Right kidney (tissue), 9 donors: ENCODE results near the gene POU1F1.
"Not testable (repeated sequence)": the region's sequence is repeated elsewhere in the genome, so short reads cannot be mapped to it uniquely, and the experiment has no call there.

Source experiments
- DNase-seq: peaks from one replicate; pipeline ENCODE4 v3.0.0-alpha.2; 2016
- long read RNA-seq, 8 donors: transcript quantifications; one replicate each; lab custom pipeline, GENCODE V29; 2026

The POU1F1 gene, protein sequence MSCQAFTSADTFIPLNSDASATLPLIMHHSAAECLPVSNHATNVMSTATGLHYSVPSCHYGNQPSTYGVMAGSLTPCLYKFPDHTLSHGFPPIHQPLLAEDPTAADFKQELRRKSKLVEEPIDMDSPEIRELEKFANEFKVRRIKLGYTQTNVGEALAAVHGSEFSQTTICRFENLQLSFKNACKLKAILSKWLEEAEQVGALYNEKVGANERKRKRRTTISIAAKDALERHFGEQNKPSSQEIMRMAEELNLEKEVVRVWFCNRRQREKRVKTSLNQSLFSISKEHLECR
- long read RNA-seq, donor 1 = 0 reads
- long read RNA-seq, donor 2 = 0 reads
- long read RNA-seq, donor 3 = 0 reads
- long read RNA-seq, donor 4 = 0 reads
- long read RNA-seq, donor 5 = 0 reads
- long read RNA-seq, donor 6 = 0 reads
- long read RNA-seq, donor 7 = 0 reads
- long read RNA-seq, donor 8 = 0 reads

DNA sequence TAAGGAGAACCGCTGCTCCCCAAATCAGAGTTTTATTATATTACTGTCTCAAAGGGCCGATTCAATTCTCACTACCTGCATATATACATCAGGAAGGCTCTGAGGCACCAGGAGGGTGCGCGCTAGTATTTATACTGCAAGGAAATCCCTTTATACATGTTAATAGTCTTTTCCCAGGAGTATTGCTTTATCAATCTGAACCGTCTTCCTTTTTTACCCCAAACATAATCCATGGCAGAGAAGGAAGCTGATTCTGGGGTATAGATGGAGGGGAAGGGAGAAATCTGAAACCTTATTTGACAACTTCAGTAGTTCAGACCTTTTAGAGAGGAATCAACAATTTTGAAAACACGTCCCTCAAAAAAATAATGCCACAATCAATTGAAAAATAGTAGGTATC is at the start of gene POU1F1:
POU1F1 (minus strand) TSS at position 101 of the 400 bp plus-strand sequence. CDS start 122 bp downstream, outside the sequence.
- DNase-seq = no peak

DNA sequence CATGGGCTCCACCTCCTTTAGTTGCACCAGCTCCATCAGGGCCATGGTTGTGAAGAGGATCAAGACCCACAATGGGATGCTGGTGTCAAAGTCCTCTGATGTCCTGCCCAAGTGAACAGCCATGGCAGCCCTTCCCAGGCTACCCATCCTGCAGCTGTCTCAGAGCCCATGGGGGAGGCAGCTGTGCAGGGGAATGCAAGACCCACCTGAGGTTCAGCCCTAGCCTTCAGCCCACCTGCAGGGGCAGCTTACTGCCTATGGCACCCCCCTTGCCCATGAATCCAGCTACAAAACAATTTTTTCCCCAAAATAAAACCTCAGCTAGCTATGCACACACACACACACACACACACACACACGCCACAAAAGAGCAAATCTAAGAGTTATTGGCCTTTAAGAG is 48.2 kb upstream of the POU1F1 start:
- DNase-seq = no peak

DNA sequence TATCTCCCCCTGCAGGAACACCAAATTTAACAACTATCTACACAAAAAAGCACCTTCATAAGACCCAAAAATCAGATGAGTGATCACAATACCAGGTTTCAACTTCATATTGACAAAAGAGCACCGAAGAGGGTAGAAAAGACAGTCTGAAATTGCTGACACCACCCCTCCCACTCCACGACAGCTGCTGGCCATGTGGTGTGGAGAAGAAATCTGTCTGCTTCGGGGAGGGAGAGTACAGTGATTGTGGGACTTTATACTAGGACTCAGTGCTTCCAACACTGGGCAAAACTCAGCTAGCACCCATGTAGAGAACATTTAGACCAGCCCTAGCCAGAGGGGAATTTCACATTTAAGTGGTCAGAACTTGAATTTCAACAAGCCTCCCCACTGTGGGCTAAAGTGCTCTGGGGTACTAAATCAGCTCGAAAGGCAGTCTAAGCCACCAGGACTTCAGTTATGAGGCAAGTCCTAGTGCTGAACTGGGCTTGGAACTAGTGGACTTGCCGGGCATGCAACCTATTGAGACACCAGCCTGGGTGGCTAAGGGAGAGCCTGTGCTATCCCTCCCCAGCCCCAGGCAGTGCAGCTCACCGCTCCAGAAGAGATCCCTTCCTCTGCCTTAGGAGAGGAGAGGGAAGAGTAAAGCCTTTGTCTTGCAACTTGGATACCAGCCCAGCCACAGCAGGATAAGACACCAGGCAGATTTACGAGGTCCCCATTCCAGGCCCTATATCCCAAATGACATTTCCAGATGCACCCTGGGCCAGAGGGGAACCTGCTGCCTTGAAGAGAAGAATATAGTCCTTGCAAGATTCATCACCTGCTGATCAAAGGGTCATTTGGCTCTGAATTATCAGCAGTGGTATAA is 44.6 kb upstream of the POU1F1 start:
- no peak for DNase-seq

DNA sequence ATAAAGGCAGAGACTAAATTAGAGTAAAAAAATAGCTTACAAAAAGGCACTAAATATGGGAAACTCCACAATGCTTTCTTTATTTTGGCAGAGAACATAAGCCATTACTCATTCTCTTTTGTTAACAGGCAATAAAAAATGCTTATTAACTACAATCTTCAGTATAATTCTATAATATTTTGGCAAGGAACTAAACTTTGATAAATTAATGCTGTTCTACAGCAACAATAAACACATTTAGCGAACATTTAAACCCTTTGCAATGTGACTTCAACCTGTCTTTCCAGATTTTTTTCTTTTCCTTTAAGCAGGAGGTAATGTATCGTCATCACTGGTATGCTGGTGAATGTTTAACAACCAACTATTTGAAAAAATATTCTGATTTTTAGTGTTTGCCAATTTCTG is 42.2 kb upstream of the POU1F1 start:
- DNase-seq = no peak

DNA sequence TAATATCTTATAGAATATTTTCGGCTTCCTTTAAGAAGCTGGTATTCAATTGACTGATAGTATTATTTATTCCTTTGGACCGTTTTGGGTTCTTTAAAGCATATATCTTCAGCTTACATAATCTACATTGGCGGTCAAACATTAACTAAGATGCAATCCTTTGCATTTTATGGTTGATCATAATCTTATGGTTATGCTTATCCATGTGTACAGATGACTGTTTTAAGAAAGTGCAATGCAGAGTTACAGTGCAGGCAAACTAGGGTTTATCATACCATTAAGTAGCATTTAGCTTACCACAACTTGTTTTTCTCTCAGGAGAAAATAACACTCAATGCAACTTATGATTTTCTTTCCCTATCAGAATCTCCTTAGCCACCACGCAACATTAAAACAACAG is 41.4 kb upstream of the POU1F1 start:
- no peak for DNase-seq

DNA sequence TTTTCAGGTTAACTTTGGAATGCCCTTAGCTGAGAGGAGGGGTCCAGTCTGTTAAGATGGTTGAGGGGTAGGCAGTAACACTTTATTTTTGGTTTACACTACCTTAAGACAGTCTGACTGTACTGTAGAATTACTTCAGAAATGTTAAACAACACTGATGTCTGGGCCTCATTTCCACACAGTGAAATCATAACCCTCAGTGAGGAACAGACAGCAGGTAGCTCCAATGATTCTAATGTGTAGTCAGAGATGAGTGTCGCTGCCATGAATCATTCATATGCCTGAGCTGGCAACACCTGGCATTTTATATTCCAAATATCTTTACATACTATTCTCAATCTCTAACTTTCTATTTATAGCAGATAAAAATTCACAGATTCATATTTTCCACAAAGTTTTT is 37.3 kb upstream of the POU1F1 start:
- no peak for DNase-seq

DNA sequence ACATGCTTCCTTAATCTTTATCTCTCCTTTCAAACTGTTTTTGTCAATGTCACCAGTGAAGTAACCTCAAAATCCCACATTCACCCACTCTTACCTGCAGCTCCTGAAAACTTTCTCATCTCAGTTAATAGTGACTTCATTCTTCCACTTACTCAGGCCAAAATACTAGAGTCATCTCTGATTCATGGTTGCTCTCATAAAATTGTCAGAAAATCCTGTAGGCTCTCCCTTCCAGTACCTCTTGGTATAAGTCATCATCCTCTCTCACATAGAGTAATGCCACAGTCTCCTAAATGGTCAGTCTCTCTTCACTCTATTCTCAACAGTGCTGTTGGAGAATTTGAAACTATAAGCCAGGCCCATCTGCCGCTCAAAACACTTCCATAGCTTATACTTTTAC is 34.9 kb upstream of the POU1F1 start:
- DNase-seq = no peak

DNA sequence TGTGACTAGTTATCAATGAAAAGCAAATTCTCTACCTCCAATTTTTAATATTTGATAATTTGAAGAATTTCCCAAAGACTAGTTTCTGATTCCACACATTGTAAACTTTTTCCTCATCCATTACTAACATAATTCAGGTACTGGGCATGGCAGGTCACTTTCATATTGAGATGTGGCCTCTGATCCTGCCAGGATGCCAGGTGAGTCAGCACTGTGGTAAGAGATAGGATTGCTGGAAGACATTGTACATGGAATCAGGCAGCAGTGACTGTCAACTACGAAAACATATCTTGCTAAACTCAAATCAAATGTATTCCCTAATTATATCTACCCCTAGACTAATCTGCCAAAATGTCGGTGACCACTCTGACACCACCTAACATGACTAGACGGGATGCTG is 33.2 kb upstream of the POU1F1 start:
- DNase-seq = no peak

DNA sequence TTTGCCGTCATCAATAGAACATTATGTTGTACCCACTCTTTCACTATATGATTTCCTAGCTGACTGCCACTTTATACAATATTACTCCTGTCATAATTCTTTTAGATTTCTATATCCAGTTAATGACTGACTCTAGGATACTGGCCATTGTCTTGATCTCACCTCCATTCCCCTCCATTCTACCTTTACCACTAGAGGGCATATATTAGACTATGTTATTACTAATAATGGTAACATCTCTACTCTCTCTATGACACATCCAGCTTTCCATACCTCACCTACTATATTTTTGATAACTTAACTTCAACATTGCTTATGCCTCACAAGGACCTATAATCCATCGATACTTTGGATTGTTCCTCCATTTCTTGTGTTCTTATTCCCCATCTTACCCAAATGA is 31.4 kb upstream of the POU1F1 start:
- DNase-seq = no peak

DNA sequence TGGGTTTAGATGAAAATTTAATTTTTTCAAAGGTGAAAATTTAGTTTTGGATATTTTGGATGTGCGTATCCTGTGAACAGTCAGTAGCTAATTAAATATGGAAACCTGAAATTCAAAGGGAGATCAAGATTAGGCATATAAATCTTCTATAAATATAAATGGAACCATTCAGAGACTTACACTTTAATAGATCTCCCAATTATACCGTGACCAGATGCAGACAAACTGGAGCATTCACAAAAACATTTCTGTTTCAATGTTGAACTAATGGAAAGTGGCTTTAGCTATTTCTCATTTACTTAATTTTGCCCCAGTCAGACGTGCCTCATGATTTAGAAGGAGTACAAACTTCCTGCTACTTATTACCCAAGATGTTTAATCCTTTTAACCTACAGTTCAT is 29.1 kb upstream of the POU1F1 start:
- DNase-seq = no peak

DNA sequence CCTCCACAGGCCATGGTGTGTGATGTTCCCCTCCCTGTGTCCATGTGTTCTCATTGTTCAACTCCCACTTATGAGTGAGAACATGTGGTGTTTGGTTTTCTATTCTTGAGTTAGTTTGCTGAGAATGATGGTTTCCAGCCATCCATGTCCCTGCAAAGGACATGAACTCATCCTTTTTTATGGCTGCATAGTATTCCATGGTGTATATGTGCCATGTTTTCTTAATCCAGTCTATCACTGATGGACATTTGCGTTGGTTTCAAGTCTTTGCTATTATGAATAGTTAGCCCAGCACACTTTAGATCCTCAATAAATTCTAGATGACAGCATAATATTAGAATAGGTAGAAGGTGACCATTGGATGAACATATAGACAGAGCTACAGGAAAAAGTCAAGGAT is 28.6 kb upstream of the POU1F1 start:
- DNase-seq = not testable (repeated sequence)

DNA sequence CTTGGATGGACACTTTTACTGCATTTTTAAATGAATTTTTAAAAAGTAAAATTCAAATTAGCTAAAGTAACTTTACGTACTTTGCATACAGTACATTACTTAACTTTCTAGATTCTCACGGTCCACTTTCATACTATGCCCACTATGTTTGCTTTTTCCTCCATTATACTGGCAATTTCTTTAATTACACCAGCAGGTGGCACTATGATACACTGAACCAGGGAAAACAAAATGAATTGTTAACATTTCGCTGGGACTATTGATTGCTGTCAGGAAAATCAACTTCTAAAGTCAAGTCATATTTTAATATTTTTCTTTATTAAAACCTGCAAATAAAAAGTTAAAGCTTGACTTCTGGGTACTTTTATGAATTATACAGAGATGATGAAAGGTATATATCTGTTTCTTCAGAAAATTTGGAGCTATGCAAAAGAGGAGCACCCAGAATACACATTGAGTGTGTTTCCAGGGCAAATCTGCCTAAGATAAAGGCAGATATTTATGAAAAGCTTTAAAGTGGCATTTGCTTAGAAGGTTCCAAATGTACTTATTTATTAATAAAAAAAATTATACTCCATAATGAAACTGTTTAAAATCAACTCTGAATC is 21.8 kb upstream of the POU1F1 start:
- no peak for DNase-seq

DNA sequence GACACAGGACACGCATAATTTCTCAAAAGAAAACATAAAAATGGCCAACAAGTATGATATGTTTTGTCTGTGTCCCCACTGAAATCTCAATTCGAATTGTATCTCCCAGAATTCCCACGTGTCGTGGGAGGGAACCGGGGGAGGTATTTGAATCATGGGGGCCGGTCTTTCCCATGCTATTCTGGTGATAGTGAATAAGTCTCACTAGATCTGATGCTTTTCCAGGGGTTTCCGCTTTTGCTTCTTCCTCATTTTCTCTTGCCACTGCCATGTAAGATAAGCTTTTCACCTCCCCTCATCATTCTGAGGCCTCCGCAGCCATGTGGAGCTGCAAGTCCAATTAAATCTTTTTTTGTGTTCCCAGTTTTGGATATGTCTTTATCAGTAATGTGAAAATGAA is 12.1 kb upstream of the POU1F1 start:
- no peak for DNase-seq

DNA sequence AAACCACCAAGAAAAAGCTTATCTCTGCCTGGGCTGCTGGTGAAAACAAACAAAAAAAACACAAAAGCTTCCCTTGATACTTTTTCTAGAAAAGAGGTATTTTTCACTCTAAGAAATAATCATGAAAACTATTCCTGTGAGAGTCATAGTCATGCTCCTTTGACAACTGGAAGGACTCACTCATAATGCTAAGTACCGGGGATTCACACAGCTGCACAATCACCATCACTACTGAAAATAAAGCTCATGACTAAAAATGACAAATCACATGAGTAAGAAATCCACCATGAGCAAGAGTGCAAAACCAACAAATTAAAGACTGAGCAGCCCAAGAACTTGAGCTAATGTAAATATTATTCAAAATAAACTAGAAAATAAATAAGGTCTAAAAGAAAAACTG is 10.6 kb upstream of the POU1F1 start:
- DNase-seq = no peak

DNA sequence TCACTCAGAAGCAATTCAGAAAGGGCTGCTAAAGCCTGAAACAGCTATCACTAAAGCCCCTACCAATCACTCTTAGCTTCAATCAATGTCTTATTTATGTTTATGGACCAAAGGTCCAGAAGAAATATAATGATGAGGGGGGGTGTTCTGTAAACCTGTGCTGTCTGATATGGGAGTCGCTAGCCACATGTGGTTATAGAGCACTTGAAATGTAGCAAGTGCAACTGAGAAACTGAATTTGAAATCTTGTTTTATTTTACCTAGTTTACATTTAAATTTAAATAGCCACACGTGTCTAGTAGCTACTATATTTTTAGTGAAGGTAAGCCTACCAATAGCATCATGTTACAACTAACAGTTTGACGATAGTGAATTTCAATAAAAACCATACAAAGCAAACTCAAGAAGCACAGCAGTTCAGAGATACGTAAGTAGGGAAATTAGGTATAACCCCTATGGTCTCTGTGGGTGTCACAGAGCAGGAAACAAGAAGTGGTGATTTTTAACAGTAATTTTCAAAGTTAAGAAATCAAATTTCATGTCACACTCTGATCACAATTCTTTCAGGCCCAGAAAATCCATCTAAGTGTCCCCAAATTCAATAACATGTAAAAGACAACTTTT is 3.6 kb downstream of the POU1F1 start:
- DNase-seq = no peak

DNA sequence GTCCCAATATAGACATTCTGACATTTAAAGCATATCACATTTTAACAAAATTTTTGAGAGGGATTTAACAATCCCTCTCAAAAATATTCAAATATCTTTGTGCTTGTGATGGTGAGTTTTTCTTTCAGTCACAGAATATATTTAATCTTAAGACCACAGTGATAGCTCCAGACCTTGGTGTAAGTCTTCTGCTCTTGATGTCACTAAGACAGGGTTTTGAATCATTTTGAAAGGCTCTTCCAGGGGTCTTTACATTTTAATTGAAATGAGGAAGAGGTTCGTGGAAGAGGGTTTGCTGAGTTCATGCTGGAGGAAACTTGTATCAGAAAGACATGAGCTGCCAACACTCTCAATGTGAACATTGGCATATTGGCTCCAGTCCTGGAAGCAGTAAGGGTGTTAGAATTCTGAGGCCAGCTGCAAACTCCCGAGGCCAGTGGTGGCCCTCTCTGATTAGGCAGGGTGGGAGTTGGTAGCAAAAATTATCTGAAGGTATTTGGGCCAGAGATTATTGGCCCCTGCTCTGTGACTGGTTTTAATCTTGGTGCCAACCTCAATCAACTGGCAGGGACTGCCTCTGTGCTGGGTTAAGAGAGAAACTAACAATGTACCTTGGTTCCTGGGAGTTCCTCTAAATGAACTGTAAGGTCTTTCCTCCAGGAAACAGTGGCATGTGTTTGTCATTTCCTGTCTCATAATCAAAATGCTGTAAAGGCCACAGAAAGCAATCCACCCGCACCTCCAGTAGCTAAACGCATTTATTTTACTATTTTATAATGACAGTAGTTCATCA is 5.3 kb downstream of the POU1F1 start:
- DNase-seq = no peak

DNA sequence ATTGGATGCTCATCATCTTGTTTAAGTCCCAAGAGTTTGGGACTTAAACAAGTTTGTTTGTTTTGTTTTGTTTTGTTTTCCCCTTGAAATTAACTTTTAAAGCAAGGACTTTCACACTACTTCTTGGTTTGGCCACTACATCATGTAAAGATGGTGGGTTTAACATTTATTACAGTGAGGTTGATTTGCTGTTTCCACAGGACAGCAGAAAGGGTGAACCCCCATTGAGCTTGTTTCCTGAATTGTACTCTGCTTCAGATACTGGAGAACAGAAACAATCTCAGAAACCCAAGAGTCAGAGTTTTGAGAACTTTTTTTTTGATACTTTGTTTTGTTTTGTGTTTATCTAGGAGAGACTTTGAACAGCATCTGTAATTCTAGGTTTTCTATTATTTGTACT is 6.7 kb downstream of the POU1F1 start:
- DNase-seq = no peak

DNA sequence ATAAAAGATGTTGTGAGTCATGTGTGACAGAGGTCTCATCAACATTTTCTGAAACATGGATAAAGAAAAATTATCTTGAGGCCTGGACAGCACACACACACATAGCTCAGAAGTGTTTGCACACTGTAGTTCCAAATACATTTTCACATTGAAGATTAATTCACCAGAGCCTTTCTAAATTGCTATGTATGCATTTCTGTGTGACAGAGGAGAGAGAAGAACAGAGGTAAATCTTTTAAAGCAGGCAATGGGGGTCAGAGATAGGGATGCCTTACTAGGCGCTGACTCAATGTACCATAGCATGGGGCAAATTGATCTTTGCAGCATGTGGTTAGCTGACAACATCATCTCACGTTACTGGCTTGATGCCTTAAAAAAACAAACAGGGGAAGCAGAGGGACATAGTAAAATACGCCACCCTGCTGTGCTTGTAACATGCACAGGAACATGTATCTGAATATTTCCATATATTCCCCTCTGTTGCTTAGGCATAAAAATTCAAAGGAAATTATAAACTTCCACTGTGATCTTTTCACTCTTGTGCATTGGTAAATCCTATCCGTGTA is 7.7 kb downstream of the POU1F1 start:
- DNase-seq = no peak

DNA sequence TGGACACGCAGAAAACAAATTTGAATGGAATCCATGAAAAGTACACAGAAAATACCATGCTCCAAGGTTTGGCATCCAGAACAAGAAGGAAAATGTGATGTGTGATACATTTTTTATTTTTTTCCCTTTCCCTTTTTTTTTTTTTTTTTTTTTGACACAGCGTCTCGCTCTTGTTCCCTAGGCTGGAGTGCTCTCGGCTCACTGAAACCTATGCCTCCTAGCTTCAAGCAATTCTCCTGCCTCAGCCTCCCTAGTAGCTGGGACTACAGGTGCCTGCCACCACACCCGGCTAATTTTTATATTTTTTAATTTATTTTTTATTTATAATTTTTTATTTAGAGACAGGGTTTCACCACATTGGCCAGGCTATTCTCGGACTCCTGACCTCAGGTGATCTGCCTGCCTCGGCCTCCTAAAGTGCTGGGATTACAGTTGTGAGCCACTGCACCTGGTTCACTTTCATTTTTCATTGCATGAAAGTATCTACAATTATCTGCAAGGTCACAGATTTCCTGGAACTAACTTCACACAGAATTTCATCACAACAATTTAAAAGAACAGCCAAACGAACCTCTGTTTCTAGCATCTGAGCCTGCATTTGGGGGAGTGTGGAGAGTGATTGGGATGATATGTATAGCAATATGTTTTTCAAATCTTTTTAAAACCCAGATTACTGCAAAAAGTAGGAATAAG is 8.3 kb downstream of the POU1F1 start:
- no peak for DNase-seq

DNA sequence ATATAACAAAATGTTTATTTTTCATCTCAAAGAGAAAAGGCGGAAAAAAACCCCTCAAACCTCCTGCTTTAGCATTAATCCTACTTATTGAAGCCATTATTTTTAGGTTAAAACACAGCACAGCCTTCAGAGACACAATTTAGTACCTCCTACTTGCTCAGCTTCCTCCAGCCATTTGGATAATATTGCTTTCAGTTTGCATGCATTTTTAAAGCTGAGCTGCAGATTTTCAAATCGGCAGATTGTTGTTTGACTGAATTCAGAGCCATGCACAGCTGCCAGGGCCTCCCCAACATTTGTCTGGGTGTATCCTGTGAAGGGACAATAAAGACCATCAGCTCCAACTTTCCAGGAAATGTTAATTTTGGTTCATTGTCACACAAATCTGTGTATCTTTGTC is 14.5 kb downstream of the POU1F1 start:
- no peak for DNase-seq

DNA sequence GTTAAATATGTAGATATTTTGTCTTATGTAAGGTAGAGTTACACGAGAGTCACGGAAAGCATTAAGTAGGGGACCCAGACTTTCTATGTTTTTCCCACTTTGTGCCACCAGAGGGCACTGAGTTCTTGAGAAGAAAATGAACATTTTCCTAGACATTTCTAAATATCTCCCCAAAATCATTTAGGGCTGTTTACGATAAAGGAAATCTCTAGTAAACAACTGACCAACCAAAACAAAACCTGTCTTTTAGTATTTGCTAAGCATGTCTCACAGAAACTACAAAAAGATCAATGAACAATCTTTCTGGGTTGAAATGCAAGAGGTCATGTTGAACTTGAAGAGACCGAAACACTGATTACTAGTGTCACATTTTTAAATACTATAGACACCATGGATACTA is 16.1 kb downstream of the POU1F1 start:
- peak; percentile 15 for DNase-seq
